Adipocyte (in vitro differentiated cells): ENCODE measurements around the gene BDKRB1.

Source experiments
- DNase-seq: peaks from one replicate; pipeline ENCODE4 v3.0.0-alpha.2; 2015; ENCODE audit warnings: low read depth
- H3K27me3 ChIP-seq: replicated peaks from 2 replicates; pipeline ENCODE4 v1.7.0; 2013; ENCODE audit warnings: mild to moderate bottlenecking, low read length, moderate library complexity; ENCODE audit not compliant: control insufficient read depth, insufficient read depth
- H3K36me3 ChIP-seq: 2 replicates; pipeline ENCODE4 v1.7.0; 2013; ENCODE audit warnings: low read length, mild to moderate bottlenecking, moderate library complexity; ENCODE audit not compliant: control insufficient read depth, insufficient read depth, severe bottlenecking
- H3K4me1 ChIP-seq: 2 replicates; pipeline ENCODE4 v1.7.0; 2013; ENCODE audit warnings: mild to moderate bottlenecking, low read length, moderate library complexity; ENCODE audit not compliant: control insufficient read depth, insufficient read depth
- H3K4me3 ChIP-seq: 2 replicates; pipeline ENCODE4 v1.7.0; 2013; ENCODE audit warnings: mild to moderate bottlenecking, low read length, moderate library complexity
- H3K9ac ChIP-seq: 2 replicates; pipeline ENCODE4 v1.7.0; 2013; ENCODE audit warnings: mild to moderate bottlenecking, low read length, moderate library complexity
- H3K9me3 ChIP-seq: 2 replicates; pipeline ENCODE4 v1.7.0; 2013; ENCODE audit warnings: mild to moderate bottlenecking, low read length, moderate library complexity; ENCODE audit not compliant: control insufficient read depth

Gene BDKRB1

GRCh38 chr14:96309896-96310330 lies 53.9 kb downstream of the BDKRB1 start:
- H3K36me3 ChIP-seq: peaks cover 80% of the 10 kb centered on the region
- no peak overlapping the region for H3K9ac ChIP-seq
- DNase-seq: no peak
- H3K4me3 ChIP-seq: no peak overlapping the region
- no peaks in the 10 kb centered on the region for H3K4me1 ChIP-seq
- H3K9me3 ChIP-seq: no peaks in the 10 kb centered on the region
- H3K27me3 ChIP-seq: no peaks in the 10 kb centered on the region

- no peak overlapping the region for H3K4me3 ChIP-seq
Measured at GRCh38 chr14:96310906-96311305, 54.9 kb downstream of the BDKRB1 start.

More at GRCh38 chr14:96310906-96311305, 54.9 kb downstream of the BDKRB1 start:
- no peak for DNase-seq
- H3K36me3 ChIP-seq: peaks cover 83% of the 10 kb centered on the region
- no peak overlapping the region for H3K9ac ChIP-seq
- H3K27me3 ChIP-seq: no peaks in the 10 kb centered on the region
- no peaks in the 10 kb centered on the region for H3K9me3 ChIP-seq
- no peaks in the 10 kb centered on the region for H3K4me1 ChIP-seq
